Ramos (cell line): ENCODE data around the gene DHRSX.
"Not testable (repeated sequence)": the region's sequence is repeated elsewhere in the genome, so short reads cannot be mapped to it uniquely, and the experiment has no call there.

Experiments used
- in situ Hi-C: fragments of 300-500 bp; cut with MboI; formaldehyde crosslinking; loops from one replicate; pipeline ENCODE4 v1.14.3; 2022; ENCODE audit warnings: low sequenced_read_pairs; ENCODE audit not compliant: unreplicated experiment

Gene DHRSX

DNA sequence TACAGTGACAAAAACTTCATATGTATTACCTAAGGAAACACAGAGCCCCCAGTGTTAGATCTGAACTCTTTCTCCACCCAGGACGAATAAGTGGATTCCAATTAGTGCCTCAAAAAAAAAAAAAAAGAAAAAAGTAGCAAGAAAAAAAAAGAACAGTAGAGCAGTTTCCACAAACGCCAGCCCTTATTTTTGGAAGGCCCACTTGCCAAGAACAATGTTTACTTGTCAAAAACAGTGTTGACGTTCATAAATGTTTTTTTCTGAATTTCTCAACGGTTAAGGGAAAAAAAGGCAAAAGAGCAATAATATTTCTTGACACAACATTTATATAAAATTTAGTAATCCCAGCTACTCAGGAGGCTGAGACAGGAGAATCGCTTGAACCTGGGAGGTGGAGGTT is 38.7 kb downstream of the DHRSX start:
- in situ Hi-C loops, result no loop called here

DNA sequence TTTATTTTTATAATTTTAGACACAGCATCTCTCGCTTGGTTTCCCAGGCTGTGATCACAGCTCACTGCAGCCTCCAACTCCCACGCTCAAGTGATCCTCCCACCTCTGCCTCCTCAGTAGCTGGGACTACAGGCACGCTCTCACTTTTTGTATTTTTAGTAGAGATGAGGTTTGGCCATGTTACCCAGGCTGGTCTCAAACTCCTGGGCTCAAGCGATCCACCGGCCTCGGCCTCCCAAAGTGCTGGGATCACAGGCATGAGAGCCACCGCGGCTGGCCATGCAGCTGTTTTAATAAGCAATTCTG is 39.1 kb downstream of the DHRSX start:
- in situ Hi-C loops, result no loop called here

DNA sequence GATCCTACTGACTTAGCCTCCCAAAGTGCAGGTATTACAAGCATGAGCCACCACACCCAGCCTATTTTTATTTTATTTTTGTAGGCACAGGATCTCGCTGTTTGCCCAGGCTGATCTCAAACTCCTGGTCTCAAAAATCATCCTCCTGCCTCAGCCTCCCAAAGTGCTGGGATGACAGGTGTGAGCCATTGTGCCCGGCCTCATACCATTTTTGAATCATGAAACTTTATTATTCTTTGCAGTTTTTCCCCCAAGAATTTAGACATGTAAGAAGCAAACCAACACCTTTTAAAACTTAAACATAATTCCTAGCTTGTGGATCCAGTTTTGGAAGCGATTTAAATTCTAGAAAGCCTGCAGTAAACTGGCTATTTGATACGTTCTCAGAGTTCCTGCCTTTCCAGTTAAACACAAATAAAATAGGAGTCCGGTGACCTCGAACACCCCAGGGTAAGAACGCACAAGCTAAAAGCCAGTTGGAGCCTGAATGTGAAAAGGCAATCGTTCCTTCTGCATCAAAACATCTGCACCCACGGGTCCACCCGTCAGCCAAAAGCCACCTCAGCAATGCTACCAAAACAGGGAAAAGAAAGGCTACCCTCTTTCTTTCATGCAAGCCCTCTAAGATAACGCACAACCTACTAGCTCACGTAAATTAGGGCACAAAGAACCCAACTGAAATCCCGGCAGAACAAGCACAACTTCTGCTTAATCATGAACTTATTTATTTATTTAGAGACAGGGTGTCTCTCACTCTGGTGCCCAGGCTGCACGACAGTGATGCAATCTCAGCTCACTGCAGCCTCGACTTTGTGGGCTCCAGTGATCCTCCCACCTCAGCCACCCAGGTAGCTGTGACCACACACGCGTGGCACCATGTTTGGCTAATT is 39.7 kb downstream of the DHRSX start:
- in situ Hi-C loops, result not testable (repeated sequence)

DNA sequence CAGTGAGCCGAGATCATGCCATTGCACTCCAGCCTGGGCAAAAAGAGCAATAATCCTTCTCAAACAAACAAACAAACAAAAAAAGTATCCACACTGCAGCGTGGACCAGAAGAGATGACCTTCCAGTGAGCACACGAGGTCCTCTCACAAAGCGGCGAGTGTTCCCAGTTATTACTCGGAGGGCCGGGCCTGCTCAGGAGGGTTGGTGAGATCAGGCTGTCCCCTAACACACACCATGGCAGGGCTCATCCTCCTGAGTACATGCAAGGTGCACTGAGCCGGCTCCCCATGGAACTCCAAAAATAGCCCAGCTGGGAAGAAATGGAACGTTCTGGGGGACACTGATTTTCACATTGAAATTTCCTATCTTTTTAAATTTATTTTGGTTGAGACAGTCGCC is 40.7 kb downstream of the DHRSX start:
- in situ Hi-C loops, result not testable (repeated sequence)

DNA sequence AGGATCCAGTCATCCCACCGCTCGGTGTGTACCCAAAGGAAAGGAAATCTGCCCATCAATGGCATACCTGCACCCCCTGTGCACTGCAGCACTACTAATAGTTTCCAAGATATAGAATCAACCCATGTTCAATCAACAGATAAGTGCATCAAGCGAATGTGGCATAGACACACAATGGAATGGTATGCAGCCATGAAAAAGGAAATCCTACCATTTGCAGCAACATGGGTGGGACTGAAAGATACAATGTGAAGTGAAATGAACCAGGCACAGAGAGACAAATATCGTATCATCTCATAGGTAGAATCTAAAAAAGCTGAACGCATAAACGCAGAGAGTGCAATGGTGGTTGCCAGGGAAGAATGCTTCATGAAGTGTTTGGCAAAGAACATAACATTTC is 42.5 kb downstream of the DHRSX start:
- in situ Hi-C loops, result no loop called here

DNA sequence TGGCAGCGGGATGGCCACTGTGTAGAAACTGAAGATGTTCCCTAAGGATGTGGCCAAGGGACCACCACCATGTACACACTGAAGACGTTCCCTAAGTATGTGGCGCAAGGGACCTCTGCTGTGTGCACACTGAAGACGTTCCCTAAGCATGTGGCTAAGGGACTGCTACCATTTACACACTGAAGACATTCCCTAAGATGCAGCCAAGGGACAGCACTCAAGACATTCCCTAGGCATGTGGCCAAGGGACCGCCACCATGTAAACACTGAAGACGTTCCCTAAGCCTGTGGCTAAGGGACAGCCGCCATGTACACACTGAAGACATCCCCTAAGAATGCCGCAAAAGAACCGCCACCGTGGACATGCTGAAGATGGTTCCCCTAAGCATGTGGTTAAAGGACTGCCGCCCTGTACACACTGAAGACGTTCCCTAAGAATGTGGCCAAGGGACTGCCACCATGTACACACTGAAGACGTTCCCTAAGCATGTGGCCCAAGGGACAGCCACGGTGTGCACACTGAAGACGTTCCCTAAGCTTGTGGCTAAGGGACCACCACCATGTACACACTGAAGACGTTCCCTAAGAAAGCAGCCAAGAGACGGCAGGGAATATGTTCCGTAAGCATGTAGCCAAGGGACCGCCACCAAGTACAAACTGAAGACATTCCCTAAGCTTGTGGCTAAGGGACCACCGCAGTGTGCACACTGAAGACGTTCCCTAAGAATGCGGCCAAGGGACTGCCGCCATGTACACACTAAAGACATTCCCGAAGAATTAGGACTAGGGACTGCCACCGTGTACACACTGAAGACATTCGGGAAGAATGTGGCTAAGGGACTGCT is 43.3 kb downstream of the DHRSX start:
- in situ Hi-C loops, result no loop called here

DNA sequence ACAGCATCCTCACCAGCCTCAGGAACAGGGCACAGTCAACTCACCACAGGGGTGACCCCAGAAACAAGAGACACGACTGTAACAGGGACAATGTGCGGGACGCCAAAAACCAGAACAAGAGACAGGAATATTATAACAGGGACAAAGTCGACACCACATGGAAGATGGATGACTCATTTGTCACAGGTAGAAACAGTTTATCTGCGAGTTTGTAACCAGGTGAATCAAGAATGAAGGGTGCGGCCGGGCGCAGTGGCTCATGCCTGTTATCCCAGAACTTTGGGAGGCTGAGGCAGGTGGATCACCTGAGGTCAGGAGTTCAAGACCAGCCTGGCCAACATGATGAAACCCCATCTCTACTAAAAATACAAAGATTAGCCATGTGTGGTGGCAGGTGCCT is 44.7 kb downstream of the DHRSX start:
- in situ Hi-C loops, result not testable (repeated sequence)

DNA sequence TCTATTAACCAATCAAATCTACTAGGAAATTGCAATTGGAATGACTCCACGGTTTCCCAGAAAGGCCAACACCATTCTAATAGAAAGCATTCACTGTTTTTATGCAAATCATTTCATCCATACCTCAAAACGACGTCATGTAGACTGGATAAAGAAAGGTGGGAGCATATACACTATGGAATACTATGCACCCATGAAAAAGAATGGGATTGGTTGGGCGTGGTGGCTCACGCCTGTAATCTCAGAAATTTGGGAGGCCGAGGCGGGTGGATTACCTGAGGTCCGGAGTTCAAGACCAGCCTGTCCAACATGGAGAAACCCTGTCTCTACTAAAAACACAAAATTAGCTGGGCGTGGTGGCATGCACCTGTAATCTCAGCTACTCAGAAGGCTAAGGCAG is 46.2 kb downstream of the DHRSX start:
- in situ Hi-C loops, result not testable (repeated sequence)

DNA sequence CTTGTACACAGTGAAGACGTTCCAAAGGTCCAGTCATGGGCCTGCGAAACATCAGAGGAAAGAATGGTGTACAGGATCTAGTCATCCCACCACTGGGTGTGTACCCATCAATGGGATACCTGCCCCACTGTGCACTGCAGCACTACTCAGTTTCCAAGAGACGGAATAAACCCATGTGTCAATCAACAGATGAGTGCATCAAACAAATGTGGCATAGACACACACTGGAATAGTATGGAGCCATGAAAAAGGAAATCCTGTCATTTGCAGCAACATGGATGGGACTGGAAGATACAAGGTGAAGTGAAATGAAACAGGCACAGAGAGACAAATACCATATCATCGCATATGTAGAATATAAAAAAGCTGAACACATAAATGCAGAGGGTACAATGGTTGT is 48.0 kb downstream of the DHRSX start:
- in situ Hi-C loops, result no loop called here

DNA sequence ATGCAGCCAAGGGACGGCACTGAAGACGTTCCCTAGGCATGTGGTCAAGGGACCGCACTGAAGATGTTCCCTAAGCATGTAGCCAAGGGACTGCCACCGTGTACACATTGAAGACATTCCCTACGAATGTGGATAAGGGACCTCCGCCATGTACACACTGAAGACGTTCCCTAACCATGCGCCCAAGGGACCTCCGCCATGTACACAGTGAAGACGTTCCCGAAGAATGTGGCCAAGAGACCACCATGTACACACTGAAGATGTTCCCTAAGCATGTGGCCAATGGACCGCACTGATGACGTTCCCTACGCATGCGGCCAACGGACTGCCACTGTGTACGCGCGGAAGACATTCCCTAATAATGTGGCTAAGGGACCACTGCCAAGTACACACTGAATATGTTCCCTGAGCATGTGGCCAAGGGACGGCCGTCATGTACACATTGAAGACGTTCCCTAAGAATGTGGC is 48.4 kb downstream of the DHRSX start:
- in situ Hi-C loops, result no loop called here

DNA sequence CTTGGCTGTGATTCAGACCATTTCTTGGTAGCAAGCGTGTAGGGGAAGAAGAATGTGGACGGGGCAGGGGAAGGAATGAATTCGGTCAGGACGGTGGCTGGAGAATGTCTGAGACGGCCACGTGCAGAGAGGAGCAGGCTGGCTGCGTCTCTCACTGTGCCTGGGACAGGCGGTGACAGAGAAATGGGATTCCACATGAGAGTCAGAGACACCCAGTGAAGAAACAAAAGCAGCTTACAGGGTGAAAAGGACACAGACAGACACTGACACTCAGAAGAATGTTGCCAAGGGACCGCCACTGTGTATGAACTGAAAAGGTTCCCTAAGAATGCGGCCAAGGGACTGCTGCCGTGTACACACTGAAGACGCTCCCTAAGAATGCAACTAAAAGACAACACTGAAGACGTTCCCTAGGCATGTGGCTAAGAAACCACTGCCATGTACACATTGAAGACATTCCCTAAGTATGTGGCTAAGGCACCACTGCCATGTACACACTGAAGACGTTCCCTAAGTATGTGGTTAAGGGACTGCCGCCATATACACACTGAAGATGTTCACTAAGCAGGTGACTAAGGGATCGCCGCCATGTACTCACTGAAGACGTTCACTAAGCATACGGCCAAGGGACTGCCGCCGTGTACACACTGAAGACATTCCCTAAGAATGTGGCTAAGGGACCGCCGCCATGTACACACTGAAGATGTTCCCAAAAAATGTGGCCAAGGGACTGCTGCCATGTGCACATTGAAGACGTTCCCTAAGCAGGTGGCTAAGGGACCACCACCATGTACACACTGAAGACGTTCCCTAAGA is 49.1 kb downstream of the DHRSX start:
- in situ Hi-C loops, result no loop called here

DNA sequence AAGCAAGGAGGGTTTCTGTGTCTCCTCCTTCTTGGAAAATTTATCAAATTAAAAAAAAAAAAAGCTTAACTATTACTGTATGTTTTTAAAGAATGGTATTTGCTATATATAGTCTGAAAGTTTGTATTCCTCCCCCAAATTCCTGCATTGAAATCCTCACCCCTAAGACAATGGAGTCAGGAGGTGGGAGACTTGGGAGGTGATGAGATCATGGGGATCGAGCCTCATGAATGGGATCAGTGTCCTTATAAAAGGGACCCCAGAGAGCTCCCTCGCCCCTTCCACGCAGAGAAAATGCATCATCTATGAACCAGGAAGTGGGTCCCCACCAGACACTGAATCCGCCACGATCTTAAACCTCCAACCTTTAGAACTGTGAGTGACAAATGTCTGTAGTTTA is 50.1 kb downstream of the DHRSX start:
- in situ Hi-C loops, result no loop called here

DNA sequence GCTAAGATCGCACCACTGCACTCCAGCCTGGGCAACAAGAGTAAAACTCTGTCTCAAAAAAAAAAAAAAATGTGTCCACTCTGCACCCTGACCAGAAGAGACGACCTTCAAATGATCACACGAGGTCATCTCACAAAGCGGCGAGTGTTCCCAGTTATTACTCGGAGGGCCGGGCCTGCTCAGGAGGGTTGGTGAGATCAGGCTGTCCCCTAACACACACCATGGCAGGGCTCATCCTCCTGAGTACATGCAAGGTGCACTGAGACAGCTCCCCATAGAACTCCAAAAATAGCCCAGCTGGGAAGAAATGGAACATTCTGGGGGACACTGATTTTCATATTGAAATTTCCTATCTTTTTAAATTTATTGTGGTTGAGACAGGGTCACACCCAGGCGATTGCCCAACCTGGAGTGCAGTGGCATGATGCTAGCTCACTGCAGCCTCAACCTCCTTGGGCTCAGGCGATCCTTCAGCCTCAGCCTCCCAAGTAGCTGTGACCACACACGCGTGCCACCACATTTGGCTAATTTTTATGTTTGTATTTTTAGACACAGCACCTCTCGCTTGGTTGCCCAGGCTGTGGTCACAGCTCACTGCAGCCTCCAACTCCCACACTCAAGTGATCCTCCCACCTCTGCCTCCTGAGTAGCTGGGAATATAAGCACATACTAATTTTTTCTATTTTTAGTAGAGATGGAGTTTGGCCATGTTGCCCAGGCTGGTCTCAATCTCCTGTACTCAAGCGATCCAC is 51.5 kb downstream of the DHRSX start:
- in situ Hi-C loops, result no loop called here

DNA sequence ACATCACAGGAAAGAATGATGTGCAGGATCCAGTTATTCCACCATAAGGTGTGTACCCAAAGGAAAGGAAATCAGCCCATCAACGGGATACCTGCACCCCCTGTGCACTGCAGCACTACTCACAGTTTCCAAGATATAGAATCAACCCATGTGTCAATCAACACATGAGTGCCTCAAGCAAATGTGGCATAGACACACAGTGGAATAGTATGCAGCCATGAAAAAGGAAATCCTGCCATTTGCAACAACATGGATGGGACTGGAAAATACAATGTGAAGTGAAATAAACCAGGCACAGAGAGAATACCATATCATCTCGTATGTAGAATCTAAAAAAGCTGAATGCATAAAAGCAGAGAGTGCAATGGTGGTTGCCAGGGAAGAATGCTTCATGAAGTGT is 53.3 kb downstream of the DHRSX start:
- in situ Hi-C loops, result no loop called here

DNA sequence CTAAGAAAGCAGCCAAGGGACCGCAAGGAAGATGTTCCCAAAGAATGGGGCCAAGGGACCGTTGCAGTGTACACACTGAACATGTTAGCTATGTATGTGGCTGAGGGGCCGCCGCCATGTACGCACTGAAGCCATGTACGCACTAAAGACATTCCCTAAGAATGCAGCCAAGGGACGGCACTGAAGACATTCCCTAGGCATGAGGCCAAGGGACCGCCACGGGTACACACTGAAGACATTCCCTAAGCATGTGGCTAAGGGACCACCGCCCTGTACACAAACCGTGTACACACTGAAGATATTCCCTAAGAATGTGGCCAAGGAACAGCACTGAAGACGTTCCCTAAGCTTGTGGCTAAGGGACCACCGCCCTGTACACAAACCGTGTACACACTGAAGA is 54.0 kb downstream of the DHRSX start:
- in situ Hi-C loops, result no loop called here

DNA sequence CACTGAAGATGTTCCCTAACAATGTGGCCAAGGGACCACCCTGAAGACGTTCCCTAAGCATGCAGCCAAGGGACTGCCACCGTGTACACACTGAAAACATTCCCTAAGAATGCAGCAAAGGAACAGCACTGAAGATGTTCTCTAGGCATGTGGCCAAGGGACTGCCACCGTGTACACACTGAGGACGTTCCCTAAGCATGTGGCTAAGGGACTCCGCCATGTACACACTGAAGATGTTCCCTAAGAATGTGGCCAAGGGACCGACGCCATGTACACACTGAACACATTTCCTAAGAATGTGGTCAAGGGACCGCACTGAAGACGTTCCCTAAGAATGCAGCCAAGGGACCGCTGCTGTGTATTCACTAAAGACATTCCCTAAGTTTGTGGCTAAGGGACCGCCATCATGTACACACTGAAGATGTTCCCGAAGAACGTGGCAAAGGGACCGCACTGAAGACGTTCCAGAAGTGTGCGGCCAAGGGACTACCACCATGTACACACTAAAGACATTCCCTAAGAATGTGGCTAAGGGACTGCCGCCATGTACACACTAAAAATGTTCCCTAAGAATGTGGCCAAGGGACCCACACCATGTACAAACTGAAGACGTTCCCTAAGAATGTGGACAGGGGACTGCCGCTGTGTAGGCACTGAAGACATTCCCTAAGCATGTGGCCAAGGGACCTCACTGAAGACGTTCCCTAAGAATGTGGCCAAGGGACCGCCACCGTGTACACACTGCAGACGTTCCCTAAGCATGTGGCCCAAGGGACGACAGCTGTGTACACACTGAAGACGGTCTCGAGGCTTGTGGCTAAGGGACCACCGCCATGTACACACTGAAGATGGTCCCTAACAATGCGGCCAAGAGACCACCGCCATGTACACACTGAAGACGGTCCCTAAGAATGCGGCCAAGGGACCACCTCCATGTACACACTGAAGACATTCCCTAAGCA is 54.8 kb downstream of the DHRSX start:
- in situ Hi-C loops, result no loop called here

DNA sequence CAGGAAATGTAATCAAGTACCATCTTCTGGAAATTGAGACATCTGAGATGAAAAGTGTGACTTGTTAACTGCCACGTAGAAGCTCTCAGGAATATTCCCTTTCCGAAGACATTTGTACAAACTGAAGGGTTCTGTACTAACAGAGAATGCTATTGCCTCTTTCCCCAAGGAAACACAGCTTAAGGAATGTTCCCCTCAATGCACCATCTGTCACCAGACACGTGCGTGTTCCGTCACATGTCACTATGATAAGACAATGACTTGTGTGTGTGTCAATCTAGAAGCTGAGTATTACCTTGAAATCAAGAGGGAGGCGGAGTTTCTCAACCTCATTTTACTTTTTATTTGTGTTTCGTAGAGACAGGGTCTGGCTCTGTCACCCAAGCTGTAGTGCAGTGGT is 58.1 kb downstream of the DHRSX start:
- in situ Hi-C loops, result no loop called here

DNA sequence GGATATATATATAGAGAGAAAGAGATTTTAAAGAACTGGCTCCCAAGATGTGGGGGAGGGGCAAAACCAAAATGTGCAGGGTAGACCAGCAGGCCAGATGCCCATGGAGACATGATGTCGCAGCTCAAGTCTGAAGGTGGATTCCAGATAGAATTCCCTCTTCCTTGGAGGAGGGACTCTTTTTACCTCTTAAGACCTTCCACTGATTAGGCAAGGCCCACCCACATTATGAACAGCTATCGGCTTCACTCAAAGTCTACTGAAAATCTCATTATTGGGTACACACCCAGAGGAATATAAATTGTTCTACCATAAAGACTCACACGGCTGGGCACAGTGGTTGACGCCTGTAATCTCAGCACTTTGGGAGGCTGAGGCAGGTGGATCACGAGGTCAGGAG is 59.3 kb downstream of the DHRSX start:
- in situ Hi-C loops, result no loop called here

DNA sequence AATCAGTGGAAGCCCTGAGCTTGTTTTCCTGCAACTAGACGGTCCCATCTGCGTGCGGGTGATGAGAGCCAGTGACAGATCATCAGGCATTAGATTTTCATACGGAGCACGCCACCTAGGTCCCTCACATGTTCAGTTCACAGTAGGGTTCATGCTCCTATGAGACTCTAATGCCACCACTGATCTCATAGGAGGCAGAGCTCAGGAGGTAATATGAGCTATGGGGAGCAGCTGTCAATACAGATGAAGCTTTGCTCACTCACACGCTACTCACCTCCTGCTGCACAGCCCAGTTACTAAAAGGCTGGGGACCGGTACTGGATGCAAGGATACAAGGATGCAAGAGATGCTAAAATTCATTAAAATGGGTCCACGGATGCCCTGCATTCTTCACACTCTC is 61.2 kb downstream of the DHRSX start:
- in situ Hi-C loops, result no loop called here
